AG09309 (cell line): ENCODE results near the gene KLHL29.

Source experiments
- DNase-seq: peaks from one replicate; pipeline ENCODE4 v3.0.0-alpha.2; 2010; ENCODE audit warnings: low read depth
- H3K4me3 ChIP-seq: 2 replicates; pipeline ENCODE4 v1.5.1; 2011; ENCODE audit warnings: mild to moderate bottlenecking, low read depth, low read length, moderate library complexity; ENCODE audit not compliant: control insufficient read depth
- CTCF ChIP-seq: IDR thresholded peaks from 2 replicates; pipeline ENCODE4 v1.5.1; 2011; ENCODE audit warnings: mild to moderate bottlenecking, low read depth, low read length, inconsistent platforms; ENCODE audit not compliant: insufficient read depth, control insufficient read depth; ENCODE audit errors: missing control alignments

KLHL29 gene

GRCh38 chr2:23497063-23497462, 112.1 kb downstream of the KLHL29 start:
- DNase-seq: no peak
- TF ChIP-seq CTCF: no peak
- no peak overlapping the region for H3K4me3 ChIP-seq

GRCh38 chr2:23497536-23497935, 112.6 kb downstream of the KLHL29 start:
- no peak for TF ChIP-seq CTCF
- no peak overlapping the region for H3K4me3 ChIP-seq
- DNase-seq: no peak

- no peak for DNase-seq
- TF ChIP-seq CTCF: no peak
- H3K4me3 ChIP-seq: no peak overlapping the region
These were observed 114.0 kb downstream of the KLHL29 start for GRCh38 chr2:23498943-23499342.

GRCh38 chr2:23499439-23499838, 114.5 kb downstream of the KLHL29 start:
- no peak overlapping the region for H3K4me3 ChIP-seq
- DNase-seq: no peak
- TF ChIP-seq CTCF: no peak

GRCh38 chr2:23500836-23501235, 115.9 kb downstream of the KLHL29 start:
- DNase-seq: no peak
- H3K4me3 ChIP-seq: no peak overlapping the region
- no peak for TF ChIP-seq CTCF

- no peak overlapping the region for H3K4me3 ChIP-seq
- no peak for DNase-seq
- no peak for TF ChIP-seq CTCF
These were observed 117.1 kb downstream of the KLHL29 start for GRCh38 chr2:23502096-23502495.

GRCh38 chr2:23503097-23503496, 118.1 kb downstream of the KLHL29 start:
- no peak for TF ChIP-seq CTCF
- H3K4me3 ChIP-seq: no peak overlapping the region
- DNase-seq: no peak
